HG02852 (cell line): Measurements from ENCODE around the gene RFLNA.

Experiments
- ATAC-seq: cut with Tn5 transposase; IDR thresholded peaks from one replicate; pipeline ENCODE4 v1.9.1; 2021; ENCODE audit warnings: mild to moderate bottlenecking, moderate library complexity; ENCODE audit not compliant: unreplicated experiment

The RFLNA gene

DNA sequence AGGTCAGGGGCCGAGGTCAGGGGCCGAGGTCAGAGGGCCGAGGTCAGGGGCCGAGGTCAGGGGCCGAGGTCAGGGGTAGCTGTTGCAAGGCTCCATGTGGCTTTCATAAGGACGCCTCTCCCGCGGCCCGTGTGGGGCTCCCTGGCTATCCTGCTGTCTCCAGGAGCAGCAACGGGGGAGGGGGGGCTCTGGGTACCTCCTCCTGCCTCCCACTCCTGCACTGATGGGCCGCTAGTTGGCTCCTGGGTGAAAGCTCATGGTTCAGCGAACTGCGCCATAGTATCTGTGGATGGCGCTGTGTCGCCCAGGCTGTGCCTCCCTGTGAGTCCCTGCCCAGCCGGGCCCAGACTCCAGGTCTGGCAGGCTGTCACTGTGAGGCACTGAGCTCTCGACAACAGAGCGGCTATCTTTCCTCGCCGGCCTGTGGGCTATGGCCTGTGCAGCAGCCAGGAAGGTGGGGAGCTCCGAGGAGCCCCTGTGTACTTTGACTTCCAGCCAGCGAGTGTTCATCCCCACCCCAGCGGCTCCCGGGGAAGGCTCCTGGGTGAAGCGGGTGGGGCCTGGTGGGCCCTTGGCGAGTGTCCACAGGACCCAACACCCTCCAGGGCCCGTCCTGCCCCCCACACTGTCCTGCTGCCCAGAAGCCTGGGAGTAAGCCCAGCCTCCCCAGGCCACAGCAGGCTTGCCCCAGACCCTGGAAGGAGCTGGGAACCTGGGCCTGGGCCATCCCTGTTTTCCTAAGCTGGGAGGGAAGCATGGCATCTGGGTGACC is 8.1 kb downstream of the RFLNA start:
- no peak for ATAC-seq

DNA sequence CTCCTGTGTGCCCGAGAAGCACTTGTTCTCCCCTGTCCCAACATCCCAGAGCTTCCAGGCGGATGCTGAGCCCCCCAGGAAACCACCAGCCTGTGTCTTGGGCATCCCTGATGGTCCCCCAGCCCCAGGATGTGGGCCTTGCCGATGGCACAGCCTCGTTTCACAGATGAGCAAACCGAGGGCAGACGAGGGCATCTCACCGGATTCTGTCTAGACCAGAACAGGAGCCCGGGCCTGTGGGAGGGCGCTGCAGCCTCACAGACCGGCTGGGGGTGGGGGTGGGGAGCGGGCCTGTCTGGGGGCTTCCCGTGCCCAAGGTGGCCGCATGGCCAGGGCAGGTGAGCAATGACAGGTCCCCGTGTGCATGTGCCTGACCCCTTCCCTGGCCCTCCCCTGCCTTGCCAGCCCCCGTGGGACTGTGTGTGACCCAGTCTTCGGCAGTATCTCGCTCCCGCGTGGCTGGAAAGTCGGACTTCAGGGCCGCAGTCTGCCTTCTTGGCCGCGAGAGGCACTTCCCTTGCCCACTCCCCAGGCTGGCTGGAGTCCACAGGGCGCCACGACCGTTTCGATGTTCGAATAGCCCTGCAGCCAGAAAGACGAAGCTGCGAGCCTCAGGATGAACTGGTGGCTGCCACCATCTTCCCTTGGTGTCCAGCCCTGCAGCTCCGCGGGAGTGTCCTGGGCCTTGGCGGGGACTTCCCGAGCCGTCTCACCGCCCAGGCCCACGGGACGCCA is 8.9 kb downstream of the RFLNA start:
- ATAC-seq: no peak

DNA sequence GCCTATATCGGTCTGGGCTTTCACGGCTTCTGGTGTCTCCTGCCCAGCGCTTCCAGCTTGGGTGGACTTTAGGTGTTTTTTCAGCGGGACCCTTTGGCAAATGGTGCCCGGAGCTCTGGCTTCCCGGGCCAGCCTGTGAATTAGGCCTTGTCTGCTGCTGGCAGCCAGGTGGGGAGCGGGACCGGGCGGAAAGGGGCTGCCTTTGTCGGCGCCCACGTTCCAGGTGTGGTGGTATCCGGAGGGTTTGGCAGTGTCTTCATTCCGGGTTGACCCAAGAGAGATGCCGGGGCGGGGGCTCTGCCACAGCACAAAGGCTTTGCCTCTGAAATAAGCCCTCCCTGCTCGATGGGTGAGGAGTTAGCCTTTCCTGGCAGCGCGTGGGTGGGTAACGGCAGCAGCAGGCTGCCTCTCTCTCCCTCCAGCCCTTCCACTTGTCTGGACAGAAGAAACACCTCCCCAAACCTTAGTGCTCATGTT is 9.5 kb downstream of the RFLNA start:
- no peak for ATAC-seq

DNA sequence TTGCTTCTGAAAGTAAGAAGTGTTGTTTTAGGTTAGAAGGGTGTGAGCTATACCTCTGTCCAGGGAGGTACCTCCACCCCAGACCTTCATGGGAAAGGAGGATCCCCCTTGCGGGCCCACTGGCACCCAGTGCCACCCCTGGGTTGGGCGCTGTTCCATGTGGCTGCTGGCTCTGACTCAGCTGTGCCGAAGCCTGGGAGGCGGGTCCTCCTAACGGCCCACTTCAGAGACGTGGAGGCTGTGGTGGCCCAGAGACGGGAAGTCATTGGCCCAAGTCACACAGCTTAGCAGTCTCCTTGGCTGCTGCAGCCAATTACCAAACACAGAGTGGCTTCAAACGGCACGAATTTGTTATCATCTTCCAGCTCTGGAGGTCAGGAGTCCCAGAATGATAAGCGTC is 10.2 kb downstream of the RFLNA start:
- ATAC-seq: no peak

DNA sequence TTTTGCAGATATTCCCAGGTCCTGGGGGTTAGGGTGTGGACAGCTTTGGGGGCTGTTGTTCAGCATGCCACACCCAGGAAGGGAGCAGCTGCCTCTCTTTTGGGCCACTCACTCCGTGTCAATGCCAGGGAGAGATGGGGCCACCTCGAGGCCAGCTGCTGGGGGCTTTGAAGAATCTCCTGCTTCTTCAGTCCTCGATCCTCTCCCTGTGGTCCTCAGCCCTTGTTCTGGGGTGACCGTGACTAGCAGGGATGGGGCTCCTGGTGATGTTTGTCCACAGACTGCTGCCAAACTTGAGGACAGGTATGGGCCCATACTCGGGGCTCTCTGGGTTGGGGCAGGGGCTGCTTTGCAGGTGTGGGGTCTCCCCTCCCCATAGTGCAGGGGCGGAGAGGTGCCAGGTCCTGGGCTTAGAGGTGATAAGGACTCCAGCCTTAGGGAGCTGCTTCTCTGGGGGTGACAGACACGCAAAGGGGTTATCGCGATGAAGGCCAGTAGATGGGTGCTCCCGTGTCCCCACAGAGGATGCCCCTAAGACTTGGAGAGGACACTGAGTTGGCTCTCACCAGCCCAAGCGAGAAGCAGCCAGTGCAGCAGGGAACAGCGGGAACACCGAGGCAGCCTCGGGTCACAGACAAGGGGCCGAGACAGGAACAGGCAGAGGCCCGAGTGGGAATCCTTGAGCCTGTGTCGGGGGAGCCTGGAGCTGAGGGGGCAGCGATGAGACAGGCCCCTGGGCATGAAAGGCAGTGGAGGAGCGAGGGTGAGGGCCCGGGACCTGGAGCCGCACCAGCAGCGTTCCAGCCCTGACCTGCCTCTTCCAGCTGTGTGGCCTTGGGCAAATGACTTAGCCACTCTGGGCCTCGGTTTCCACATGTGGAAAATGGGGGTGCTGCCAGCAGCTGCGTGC is 11.1 kb downstream of the RFLNA start:
- ATAC-seq: no peak

DNA sequence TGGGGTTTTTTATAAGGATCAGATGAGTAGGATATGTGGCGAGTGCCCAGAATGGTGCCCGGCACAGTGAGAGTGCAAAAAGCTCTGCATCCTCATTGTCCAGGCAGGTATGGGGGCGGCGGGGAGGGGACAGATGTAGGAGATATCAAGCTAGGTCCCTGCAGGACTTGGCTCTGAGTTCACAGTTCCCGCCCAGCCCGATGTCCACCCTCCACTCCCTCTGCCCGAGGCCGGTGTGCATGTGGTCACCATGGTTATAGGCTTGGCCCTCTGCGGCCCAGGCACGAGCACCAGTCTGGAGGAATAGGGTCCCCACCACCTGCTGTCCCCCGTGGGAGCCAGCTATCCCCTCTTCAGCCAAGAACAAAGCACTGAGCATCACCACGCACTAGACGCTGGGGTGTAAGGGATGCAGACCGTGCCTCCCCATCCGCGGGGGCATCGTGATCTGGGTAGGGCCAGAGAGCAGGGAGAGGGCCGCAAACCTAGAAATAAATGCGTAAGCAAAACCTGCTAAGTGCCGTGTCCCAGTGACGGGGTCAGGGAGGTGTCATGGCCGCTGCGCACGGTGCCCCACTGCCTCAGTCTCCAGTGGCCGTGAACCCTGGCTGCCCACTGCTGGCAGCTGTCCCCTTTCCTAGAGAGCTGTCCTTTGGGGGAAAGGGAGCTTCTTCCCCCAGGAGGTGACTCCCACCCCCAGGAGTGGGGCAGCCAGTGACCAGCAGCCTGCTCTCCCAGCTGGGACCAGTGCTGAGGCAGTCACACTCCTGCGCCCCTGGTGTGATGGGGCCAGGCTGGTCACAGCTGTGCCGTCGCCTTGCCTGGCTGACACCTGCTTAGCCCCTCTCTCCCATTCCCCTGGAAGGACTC is 12.0 kb downstream of the RFLNA start:
- ATAC-seq: no peak

DNA sequence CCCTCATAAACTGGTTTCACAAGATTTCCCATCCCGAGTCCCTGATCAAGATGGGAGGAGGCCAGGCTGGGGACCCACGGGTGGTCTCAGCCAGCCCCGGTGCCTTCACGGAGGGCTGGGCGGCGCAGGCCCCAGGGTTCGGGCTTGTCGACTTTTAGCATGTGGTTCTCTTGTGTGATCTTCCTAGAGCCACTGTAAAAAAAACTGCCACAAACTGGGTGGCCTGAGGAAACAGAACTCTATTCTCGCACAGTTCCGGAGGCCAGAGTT is 12.6 kb downstream of the RFLNA start:
- no peak for ATAC-seq

DNA sequence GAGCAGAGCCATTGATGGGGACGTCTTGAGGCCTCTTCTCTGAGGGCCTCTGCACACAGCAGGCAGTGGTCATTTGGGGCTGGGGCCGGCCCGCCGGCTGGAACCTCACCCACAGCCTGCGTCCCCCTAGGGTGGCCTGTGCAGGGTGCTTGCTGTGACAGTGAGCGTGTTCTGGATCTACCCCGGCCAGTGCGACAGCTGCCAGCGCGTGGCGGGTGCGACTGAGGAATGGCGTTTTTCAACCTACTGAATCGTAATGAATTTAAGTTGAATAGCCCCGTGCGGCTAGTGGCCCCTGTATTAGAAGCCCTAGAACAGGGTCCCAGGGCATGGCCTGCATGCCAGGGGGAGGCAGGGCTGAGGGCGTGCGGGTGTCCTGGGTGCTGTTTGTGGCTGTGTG is 13.8 kb downstream of the RFLNA start:
- no peak for ATAC-seq

DNA sequence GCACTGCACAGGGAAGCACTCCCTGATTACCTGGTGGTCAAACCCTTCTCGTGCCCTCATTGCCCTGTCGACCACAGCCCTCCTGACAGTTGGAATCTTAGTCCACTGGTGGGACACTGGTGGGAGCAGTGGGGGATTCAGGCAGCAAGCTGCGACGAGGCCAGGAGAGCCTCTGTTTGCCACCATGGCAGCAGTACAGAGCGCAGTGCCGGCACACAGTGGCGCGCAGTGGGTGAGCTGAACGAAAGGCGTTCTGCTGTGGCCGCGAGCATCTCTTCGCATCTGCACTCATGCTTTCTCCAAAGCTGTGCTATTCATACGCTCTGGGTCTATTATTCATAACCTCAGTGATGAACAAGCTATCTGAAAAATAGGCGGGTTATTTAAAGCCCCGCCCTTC is 14.3 kb downstream of the RFLNA start:
- no peak for ATAC-seq

DNA sequence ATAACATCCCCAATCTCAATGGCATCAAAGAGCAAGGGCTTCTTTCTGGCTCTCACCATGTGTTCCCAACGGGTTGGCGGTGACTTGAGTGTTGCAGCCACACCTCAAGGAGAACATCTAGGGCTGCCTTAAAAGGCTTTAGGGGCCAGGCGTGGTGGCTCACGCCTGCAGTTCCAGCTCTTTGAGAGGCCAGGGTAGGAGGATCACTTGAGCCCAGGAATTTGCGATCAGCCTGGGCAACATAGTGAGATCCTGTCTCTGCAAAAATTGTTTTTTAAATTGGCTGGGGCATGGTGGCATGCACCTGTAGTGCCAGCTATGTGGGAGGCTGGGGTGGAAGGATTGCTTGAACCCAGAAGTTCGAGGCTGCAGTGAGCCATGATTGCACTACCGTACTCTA is 14.9 kb downstream of the RFLNA start:
- ATAC-seq: no peak

DNA sequence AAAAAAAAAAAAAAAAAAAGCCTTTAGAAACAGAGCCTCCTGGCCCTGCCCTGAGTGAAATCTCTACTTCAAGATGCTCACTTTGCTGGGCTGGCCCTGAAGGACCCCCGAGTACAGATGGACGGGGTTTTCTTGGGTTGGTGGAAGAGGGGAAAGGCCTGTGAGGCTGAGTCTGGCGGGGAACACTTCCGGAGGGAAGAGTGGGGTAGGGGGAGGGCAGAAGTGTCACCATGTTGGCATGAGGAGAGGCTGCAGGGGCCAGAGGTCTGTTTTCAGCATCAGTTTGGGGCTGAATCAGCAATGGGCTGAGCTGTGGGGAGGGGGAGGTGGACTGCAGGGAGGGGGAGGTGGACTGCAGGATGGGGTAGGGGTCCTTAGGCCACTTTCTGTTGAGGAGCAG is 15.3 kb downstream of the RFLNA start:
- ATAC-seq: no peak

DNA sequence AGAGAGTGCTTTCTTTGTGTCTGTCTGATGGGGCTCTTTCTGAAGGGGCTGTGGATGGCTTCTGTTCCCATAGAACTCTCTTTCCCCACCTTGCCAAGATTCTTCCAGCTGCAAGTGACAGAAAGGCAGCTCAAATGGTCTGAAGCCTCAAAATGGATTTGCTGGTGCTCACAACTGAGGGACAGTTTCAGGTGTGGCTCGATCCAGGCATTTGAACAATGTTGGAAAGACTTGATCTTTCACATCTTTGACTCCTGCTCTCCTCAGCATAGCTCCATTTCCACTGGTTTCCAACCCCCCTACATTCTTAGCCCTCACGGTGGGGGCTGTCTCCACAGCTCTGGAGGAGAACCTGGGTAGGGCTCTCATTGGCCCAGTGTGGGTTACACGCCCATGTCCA is 15.9 kb downstream of the RFLNA start:
- no peak for ATAC-seq

DNA sequence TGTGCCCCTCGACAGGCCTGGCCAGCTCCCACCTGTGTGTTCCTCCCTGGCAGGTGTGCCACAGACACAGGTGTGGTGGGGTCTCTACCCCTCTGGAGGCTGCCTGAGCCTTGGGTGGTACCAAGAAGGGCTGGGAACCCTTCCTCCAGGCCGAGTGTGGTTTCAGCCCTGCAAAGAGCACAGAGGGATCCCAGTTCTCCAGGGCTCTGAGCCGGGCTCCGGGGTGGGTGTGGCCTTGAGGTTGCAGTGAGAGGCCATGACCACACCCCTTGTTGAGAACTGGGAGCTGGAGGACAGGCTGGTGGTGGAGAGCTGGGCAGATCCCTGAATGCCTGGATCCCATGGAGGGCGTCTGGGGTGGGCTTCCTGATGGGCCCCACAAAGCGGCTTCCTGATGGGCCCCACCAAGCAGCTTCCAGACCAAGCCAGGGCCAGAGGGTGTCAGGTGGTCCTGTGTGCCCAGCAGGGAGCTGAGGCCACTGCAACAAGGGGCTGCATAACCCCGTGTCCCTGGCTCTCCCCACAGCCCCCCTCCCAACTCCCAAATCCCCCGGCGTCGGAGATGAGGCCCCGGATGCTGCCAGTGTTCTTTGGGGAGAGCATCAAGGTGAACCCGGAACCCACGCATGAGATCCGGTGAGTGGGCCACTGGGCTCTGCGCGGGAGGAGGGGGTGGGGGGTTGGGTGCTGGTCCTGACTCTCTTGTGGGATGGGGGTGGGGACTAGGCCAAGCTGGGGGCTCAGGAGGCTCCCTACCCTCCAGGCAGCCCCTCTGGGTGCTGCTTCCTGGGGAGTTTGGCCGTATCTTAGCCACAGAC is 16.6 kb downstream of the RFLNA start:
- ATAC-seq: no peak

DNA sequence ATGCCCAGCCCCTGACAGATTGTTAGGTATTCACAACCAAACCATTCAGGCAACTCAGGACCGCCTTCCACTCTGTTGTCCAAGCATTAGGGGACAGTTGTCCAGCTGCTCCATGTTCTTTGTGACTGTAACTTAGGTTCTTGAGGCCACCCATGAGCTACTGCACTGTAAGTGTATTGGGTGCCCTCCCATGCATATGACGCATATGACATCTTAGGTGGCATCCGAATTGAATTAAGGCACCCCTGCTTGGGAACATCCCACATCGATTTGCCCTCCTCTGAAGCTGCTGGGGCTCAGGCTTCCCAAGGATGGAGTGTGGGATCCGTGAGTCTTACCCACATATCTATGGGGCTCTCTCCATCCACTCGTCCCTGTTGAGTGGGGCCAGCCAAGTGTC is 17.7 kb downstream of the RFLNA start:
- no peak for ATAC-seq

DNA sequence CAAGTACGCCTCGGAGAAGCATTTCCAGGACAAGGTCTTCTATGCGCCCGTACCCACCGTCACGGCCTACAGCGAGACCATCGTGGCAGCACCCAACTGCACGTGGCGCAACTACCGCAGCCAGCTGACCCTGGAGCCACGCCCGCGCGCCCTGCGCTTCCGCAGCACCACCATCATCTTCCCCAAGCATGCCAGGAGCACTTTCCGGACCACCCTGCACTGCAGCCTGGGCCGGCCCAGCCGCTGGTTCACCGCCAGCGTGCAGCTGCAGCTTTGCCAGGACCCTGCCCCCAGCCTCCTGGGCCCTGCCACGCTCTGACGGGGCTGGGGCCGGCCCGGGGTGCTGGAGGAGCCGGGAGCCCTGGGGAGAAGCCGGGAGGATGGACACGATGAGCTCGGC is 19.3 kb downstream of the RFLNA start:
- ATAC-seq: no peak

DNA sequence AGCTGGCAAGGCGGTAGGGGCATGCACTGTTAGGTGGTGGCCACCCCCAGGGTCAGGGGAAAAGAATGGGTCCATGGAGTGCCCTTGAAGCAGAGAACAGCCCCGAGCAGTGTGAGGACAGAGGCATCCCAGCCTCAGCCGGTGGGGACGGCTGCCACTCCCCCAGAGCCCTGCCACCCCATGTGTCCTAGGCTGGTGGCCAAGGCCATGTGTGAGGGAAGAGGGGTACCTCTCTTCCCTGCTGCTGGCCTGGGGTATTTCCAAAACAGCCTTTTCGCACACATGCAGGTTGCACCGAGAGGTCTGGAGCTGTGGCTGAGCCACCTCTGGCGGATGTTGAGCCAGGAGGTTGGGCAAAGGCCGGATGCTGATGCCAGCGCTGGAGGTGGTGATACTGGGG is 19.9 kb downstream of the RFLNA start:
- no peak for ATAC-seq

DNA sequence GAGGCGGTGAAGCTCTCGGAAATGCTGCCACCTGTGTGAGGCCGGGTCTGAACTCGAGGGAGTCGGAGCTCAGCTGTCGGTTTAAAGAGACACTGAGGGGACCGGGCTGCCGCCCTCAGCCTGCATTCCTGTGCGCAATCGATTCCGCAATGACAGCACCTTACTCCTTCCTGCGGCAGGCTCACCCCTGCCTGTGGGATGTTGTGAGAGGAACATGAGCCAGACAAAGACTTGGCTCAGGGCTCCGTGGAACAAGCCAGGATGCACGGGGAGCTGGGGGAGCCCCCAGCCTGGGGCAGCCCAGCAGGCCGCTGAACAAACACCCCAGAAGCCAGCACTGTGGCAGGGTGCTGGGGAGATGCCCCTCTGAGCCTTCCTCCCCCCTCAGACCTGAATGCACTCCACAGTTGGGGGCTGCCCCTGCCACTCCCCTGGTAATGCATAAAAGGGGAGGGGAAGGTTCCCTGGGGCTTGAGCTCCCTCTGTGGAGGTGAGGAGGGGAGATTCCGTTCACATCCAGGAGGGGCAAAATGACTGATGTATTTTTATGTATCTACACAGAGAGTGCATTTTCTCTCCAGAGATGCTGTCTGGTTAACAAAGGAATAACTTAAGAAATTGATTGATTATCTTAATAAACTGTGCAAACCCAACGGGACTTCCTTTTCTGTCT is 20.6 kb downstream of the RFLNA start:
- ATAC-seq: no peak

DNA sequence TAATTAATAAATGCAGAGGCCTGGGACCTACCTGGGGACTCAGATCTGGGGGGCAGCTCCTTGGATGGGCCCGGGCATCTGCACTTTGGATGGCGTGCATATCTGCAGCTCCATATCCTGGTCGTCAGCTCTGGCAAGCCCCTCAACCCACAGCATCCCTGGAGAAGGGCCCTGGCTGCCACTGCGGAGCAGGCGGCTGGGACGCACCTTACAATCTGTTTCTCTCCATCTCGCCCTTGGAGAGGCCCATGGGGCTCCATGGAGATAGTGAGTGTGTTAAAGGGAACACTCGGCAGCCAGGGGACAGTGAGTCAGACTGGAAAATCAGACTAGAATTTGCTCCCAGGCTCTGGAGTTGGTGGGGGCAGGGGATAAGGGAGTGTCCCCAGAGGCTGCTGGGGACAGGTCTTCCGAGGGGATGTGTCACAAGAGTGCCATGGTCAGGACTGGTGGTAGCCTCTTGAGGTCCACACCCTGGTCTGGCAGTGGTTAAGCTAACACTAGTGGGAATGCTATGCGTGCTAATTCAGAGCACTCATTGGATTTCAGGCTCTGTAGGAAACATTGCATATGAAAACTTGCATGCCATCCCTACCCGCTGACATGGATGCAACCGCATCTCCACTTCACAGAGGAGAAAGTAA is 21.5 kb downstream of the RFLNA start:
- no peak for ATAC-seq

DNA sequence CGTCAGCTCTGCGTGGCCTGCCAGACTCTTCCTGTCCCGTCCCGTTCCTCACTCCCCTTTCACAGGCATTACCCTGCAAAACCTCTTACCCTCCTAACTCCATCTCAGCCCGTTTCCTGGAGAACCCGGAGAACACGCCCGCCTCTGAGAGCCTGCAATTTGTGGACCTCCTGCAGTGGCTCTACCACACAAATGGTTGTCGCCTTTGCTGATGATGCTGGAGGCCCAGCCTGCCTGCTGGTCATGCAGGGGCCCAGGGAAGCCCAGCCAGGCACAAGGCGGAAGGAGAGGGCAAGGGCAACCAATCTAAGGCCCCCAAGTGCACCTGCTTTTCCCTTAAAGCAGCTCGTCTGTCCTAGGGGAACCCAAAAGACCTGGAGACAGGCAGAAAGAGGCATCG is 22.5 kb downstream of the RFLNA start:
- ATAC-seq: no peak
